HG03095 (cell line): ENCODE data around the gene DCP1B.

Experiments
- ATAC-seq: cut with Tn5 transposase; IDR thresholded peaks from one replicate; pipeline ENCODE4 v1.9.1; 2021; ENCODE audit warnings: moderate library complexity; ENCODE audit not compliant: unreplicated experiment

Gene DCP1B

DNA sequence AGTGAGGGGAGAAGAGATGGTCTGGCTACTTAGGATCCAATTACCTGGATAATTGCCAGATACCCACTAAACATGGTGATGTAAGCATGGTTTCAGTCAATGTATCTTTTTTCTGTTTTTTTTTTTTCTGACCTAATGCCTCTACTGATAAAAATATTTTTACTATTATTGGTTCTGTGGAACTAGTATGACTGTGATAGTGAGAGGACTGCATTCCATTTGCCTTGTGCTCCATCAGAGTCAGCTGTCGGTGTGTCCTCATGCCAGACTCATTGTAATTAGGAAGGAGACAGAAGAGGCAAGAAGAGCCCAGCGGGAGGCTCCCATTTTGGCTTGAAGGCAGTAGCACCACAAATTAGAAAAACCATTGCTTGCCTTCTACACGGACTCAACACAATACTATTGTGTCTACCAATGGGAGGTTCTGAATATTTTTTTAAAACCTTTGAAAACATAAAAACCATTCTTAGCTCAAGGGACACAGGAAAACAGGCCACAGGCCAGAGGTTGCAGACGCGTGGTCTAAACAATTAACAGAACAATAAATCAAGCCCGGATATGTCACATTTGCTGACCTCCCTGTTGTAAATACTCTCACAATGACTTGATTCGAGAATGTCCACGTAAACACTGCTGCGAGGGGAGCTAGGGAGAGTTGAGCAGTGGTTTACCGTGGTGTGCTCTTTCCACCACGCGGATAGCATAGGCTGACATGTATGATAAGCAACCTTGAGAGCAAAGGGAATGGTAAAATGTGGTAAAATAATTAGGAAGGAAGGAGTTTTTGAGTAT lies 13.5 kb upstream of the DCP1B start:
- no peak for ATAC-seq

DNA sequence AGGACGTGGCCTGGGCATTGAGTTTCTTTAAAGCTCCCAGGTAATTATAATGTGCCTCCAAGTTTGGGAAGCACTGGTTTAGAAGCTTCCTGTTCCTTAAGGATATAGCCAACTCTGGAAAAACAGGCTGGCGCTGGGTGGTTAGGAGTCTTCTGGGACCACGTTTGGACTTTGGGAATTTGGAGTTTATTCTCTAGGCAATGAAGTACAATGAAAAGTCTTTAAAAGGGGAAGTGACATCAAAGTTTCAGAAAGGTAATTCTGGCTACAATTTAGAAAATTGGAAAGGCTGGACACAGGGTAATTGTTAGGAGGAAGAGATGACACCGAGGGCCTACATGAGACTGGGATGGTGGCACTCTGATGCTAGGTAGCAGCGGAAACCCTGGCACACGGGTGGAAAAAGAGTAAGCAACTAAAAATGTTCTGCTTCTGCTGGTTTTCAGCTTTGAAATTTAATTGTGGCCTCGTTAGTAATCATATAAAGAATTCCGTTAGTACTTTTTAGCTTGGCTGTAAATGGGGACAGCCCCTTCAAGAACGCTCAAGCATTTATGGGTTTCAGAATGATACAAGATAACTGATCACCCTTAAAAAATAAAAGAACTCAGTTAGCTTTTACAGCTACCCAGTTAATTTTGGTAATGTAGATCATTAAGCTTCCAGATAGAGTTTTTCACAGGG lies 12.7 kb upstream of the DCP1B start:
- ATAC-seq: no peak

DNA sequence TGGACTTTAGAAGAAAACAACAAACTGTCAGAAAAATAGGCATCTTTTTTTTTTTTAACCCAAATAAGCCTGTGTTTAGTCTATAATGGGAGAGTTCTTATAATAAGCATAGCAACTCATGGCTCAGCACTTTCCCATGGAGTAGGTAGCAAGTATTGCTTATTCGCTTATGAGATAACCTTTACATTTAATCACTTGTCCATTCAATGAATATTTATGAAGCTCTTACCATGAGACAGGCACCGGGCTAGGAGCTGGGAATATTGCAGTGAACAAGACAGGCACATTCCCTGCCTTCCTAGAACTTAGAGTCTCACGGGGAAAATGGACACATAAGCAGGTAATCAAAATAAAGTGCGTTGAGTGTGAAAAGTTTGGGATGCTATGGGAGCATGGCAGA lies 10.0 kb upstream of the DCP1B start:
- no peak for ATAC-seq

DNA sequence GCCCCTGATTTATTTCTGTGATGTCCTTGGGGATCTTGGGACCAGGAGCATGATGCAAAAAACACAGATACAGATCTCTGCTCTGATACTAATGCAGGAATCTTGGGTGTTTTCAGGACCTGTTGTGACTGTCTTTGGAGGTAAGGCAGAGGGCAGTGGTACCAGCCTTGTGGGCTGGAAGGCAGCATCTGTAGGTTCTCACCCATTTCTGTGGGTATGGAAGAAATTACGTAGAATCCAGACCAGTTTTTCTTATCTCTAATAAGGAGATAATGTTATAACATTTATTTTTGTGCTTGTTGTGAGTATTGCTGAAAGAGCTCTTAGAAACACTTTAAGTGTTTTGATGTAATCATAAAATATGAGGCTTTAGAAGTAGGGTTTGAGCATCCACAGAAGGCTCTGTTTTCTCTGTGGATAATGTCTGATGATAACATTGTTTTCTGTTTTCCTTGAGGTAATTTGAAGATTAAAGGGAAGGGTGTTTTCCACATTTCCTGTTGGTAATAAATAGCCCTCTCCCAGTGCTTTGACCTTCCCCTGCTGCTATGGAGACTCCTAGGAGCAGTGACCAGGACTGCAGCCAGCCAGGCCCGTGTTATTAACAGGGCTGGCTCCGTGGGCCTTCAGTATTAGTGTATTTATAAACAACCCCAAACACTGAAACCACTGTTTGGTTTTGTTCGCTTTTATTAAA lies 9.4 kb upstream of the DCP1B start:
- ATAC-seq: no peak

DNA sequence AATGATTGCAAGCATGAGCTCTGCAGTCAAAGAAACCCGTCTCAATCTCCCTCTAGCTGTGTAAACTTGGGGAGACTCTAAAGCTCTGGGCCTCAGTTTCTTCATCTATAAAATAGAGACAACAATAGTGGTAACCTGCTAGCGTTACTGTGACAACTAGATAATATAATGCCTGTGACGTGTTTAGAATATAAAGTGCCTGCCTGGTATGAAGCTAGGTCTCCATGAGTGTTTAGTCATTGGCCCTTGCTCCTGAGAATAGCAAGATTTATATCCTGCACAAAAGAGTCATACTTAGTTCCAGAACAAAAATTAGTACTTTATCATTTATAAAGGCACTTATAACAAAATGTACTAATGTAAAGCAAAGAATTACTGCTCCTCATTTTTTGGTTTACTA lies 8.8 kb upstream of the DCP1B start:
- no peak for ATAC-seq

DNA sequence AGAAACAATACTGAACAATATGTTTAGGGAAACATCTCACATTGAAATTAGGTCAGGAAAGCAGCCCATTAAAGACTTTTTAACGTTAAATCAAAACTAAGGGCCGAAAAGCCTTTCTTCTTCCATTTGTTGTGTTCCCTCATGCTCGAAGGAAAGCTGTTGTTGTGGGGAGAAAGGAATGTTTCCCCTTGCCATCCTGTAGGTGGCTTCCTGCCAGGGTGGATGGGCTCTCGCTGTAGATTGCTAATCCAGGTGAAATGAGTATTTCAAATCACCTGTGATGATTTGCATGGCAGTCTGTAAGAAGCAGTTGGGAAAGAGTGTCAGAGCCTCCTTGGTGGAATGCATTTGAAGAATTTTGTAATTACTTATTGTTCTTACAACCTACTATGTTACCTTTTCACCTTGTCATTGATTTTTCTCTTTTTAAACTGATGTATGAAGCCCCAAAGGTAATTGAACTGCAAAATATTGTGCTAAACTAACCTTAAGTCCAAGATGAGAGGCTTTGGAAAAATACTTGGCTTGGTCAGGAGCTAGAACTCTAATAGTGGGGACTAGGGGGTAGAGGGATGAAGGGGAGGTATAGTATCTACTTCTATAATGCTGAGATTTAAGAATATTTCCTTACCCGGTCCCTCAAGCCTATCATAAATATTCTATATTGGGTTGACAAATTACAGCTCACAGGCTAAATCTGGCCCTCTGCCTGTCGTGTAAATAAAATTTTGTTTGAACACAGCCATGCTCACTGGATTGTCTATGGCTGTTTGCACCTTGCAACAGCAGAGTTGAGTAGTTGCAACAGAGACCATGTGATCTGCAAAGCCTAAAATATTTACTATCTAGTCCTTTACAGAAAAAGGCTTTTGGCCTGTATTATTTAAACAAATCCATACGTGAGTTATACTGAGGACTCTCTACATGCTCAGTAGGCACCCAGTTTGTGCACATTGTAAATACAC lies 7.7 kb upstream of the DCP1B start:
- no peak for ATAC-seq

DNA sequence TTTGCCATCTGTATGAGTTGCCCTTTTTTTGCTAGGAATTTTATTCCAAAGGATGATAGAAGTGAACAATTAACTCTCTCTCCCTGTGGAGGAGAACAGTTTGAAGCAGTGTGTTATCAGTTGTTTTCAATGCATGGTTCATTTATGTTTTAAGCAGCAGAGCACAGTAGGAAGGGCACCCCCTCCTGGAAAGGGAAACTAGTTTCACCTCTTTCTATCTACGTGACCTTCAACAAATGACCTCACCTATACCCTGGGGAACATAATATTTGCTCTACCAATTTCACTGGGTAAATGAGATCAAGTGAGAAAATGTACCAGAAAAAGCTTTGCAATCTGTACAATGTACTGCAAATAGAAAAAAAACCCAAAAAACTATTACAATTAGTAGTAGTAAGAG lies 5.4 kb upstream of the DCP1B start:
- no peak for ATAC-seq

DNA sequence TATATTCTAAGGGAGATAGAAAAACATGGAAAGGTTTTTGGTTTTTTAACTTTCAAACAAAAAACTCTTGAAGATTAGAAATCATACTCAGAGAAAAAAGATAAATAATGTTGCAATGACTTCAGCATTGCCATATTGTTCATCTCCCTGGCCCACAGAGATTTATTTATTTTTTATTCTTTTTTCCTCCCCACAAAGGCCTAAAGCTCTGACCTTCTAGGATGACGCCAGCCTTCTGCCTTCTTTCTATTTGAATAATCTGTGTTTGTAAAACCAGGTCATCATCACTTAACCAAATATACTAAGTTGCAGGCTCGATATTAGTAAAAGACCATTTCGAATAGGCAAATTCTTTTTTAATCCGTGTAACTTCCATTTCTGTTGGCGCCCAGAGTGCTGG lies 4.4 kb upstream of the DCP1B start:
- ATAC-seq: no peak

DNA sequence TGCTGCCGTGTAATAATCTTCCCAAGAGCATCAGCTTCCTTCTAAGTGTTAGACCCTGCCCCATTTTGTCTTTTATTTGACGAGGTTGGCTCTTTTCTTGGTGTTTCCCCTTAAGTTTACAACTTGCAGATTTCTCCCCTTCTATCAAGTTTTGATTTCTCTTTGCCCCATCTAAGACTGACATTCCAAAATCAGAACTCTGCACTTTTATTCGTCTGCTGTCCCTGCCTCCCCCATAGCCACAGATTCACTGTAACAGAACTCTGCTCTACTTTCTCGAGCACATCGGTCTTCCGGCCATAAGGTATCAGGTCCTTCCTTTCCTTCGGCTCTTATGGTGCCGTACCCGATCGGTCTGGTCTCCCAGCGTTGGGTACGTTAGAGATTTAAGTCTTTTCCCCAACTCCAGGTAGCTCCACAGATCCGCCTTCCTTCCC lies 563 bp downstream of the DCP1B start:
- ATAC-seq: no peak

DNA sequence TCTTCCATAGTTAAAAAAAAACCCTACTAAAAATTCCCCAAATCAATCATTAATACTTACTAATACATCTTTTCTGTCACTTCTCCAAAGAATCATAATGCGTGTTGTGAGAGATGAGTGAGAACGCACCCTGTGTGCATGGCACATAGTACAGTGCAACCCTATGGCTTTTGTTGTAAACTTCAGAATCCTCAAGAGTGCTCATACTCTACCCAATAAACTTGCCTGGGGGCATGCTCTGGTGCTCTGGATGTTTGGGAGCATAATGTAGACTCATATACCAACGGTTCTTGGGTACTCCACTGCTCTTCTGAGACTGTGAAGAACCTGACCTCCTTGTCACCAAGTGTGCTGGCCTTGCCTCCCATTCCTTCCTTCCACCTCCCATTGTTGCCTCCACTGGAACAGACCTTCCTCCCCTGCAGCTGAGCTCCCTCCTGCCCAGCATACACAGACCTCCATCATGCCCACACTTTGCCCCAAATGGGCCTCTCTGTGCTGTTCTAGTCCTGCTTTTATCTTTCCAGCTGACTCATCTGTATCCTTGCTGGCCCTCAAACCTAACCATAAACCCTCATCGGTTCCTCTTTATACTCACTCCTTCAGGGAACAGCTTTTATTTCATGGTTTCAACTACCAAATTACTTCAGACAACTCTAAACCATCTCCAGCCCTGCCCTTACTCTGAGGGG lies 8.9 kb downstream of the DCP1B start:
- ATAC-seq: peak; percentile 57

DNA sequence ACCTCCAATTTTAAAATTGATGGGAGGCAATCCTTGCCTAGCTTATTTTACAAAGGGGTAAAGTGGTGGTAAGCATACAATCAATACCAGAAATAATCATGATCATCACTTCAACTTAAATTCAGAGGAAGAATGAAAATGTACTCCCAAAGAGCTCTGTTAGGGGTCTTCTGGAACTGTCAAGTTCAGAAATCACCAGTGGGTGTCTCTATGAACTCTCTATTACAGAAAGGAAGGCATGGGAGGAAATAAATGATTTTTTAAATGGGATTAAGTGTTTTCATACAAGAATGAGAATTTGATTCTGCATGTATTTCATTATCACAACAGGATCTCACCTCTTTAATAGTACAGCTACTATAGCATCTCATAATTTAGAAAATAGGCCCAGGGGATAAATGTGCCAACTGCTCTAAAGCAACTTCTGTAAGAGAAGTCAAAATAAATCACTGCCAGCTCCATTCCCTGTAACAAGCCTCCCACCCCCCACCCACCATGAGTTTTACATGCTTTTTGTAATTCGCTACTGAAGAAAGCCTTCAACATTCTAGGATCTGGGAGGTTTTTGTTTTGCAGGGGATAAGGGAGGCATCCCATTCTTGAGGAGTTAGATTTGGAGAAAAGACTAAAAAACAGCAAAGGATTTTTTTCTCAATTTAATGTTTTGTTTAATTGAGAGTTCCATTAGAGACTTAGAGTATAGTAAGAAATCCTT lies 9.7 kb downstream of the DCP1B start:
- no peak for ATAC-seq

DNA sequence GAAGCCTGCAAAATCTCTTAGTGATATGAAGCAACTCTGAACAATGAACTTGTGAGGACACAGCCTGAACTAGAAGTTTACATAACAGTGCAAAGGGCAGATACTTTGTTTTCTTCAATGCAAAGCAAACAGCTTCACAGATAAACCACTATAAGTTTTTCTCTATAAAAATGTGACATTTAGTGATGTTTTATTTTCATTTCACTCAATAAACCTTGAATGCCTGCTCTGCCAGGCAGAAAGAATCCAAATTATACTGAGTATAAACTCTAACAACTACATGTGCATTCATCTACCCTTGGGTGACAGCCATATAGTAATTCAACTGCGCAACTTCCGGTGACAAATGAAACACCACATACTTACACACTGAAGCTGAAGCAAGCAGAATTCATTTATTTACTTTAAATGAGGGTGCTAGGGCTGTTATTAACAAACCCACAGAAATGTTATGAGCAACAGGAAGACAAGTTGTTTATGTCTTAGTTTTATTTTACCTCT lies 10.3 kb downstream of the DCP1B start:
- no peak for ATAC-seq

DNA sequence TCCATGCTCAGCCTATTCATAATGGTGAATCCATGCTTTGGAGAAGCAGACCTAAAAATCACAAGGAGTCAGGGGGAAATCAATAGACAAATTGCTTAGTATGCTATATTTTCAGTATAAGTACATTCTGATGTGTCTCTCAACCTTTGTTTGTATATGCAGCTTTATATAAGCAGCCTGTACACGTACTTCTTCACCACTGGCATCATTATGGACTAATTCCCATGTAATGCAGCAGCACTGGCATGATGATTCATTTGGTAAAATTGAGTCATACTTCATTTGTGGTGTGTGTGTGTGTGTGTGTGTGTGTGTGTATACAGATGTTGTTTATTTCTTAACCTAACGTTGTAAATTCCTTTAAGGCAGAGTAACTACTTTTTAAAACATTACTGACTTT lies 10.9 kb downstream of the DCP1B start:
- ATAC-seq: no peak

DNA sequence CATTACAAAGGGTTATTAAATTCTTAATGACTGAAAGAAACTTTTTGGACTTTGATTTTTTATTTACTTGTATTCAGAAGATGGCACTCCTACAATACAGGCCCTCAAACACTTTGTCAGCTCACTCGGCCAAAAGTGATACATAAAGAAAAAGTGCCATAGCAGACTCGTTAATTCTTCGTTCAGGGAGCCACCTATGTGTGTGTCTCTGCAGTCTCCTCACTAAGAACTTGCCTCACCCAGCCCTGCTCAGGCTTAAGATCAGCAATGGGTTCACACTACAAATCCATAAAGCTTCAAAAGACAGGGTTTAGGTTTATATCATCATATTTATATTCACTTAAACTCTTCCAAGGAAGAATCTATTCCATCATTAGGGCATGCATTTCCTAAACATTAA lies 11.5 kb downstream of the DCP1B start:
- ATAC-seq: no peak

DNA sequence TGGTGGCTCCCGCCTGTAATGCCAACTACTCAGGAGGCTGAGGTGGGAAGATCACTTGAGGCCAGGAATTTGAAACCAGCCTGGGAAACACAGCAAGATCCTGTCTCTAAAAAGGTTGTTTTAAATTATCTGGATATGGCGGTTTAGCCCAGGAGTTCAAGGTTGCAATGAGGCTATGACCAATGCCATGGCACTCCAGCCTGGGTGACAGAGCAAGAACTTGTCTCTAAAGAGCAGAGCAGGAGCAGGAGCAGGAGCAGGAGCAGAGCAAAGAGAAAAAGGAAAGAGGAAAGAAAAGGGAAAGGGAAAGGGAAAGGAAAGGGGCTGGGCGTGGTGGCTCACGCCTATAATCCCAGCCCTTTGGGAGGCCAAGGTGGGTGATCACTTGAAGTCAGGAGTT lies 15.1 kb downstream of the DCP1B start:
- no peak for ATAC-seq

DNA sequence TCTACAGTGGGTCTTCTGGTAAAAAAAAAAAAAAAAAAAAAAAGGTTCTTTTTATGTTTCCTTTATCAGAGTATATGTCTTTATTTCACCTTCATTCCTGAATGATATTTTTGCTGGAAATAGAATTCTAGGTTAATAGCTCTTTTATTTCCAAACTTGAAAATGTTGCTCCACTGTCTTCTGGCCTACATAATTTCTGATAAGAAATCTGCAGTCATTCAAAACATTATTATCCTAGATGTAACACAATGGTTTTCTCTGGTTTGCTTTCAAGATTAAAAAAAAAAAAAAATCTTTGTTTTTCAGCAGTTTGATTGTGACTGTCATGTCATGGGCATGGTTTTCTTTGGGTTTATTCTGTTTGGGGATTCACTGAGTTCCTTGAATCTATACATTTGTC lies 19.5 kb downstream of the DCP1B start:
- no peak for ATAC-seq

DNA sequence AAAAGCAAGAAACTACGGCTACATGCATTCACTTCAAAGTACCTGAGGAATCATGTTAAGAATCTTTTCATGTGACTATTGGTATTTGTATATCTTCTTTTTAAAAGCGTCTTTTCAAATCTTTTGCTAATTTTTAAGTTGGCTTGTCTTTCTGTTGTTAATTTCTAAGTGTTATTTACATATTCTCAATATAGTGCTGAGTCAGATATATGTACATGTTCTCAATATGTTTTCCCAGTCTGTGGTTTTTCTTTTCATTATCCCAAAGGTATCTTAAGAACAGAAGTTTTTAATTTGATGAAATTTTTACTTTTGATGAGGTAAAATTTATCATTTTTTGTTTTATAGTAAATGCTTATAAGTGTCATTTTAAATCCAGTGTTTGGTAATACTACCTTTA lies 24.0 kb downstream of the DCP1B start:
- no peak for ATAC-seq

DNA sequence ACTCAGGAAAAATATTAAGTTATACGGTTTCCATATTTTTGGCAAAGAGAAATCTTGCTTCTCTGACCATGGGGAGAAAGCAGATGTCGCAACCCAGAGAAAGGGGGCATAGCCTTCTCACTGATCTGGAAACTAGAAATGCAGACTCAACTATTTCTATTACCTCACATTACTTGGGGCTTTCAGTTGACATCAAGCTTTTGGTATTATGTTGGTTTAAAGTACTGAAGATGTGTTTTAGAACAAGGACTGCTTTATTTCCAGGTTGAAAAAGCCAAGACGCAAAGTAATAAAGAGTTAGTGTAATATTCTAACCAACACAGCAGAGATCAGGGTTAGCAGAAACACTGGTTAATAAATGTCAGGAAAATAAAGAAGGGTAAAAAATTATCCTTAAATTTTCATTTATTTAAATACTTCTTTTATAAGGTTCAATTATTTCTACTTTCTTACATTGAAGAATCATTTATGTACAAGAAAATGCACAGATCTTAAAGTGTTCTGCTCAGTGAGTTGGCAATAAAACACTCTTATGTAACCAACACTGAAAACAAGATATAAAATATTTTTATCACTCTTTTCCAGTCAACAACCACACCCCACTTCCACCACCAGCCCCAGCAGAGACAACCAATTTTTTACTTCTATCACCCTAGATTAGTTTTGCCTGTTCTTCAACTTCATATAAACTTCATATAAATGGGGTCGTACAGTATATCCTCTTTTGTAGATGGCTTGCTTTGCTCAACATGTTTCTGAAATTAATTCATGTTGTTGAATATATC lies 26.0 kb downstream of the DCP1B start:
- ATAC-seq: no peak

DNA sequence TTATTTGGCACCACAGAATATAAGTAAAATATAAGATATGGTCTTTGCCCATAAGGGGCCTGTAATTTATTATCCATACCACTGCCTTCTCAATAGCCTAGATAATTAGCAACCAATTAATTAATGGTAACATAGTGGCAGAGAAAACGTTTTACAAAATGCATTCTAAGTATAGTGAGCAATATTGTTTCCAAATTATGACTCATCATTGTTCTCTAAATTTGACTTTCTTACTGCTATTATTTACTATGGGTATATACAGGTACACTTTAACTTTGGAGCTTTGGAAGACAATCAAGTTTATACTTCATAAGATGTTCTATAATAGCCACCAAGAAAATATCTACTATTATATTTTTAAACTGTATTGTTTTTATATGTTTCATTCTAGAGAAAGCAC lies 26.7 kb downstream of the DCP1B start:
- no peak for ATAC-seq
